Ishikawa (cell line): ENCODE data around the gene PDE6B.

ENCODE experiments used
- CEBPB ChIP-seq: IDR thresholded peaks from 2 replicates; pipeline ENCODE4 v1.6.1; 2012
- CREB1 ChIP-seq: IDR thresholded peaks from 2 replicates; pipeline ENCODE4 v1.6.1; 2012; ENCODE audit warnings: low read depth
- EGR1 ChIP-seq: IDR thresholded peaks from 2 replicates; pipeline ENCODE4 v1.6.1; 2012
- EP300 ChIP-seq: IDR thresholded peaks from 2 replicates; pipeline ENCODE4 v1.6.1; 2012; ENCODE audit warnings: borderline replicate concordance
- FOXM1 ChIP-seq: IDR thresholded peaks from 2 replicates; pipeline ENCODE4 v1.6.1; 2012; ENCODE audit warnings: low read depth, borderline replicate concordance
- MAX ChIP-seq: IDR thresholded peaks from 2 replicates; pipeline ENCODE4 v1.6.1; 2012
- NFIC ChIP-seq: IDR thresholded peaks from 2 replicates; pipeline ENCODE4 v1.6.1; 2012
- RAD21 ChIP-seq: IDR thresholded peaks from 2 replicates; pipeline ENCODE4 v1.6.1; 2012; ENCODE audit warnings: low read depth
- REST ChIP-seq: IDR thresholded peaks from 2 replicates; pipeline ENCODE4 v1.6.1; 2012; ENCODE audit warnings: low read depth, mild to moderate bottlenecking
- TAF1 ChIP-seq: IDR thresholded peaks from 2 replicates; pipeline ENCODE4 v1.6.1; 2012; ENCODE audit warnings: low read depth, mild to moderate bottlenecking
- TCF12 ChIP-seq: IDR thresholded peaks from 2 replicates; pipeline ENCODE4 v1.6.1; 2012; ENCODE audit warnings: low read depth
- TEAD4 ChIP-seq: IDR thresholded peaks from 2 replicates; pipeline ENCODE4 v1.6.1; 2012
- USF1 ChIP-seq: IDR thresholded peaks from 2 replicates; pipeline ENCODE4 v1.6.1; 2012
- YY1 ChIP-seq: IDR thresholded peaks from 2 replicates; pipeline ENCODE4 v1.6.1; 2012; ENCODE audit warnings: low read depth
- ZBTB7A ChIP-seq: IDR thresholded peaks from 2 replicates; pipeline ENCODE4 v1.6.1; 2012; ENCODE audit warnings: low read depth

The PDE6B gene

DNA sequence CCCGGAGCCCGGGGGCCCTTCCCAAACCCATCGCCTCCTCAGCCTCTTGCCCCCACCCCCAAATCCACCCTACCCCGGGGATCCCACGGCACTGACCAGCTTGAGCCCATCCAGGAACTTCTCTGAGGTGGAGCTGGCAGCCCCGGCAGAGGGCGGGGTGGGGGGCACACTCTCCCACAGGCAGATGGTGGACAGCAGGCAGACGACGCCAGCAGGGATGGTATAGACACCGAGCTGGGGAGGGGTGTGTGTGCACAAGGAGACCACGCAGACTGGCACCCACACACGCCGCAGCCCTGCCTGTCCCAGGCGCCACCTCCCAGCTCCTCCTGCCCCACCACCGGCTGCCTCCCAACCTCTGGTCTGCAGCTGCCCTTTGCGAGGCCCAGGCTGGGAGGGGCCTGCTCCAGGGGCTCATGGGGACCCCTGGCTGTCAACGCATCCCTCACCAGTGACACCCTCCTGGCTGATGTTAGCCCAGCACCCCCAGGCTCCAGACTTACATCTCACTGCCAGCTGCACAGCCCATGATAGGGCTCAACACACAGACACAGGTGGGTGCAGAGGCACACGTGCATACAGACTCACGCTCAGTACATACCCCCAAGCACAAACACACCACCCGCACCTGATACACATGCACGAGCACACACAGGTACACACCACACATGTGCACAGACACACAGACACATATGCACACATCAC, 59.4 kb downstream of the PDE6B start:
- no peak for TF ChIP-seq TCF12
- no peak for TF ChIP-seq TEAD4
- TF ChIP-seq MAX = no peak
- no peak for TF ChIP-seq FOXM1
- no peak for TF ChIP-seq YY1
- no peak for TF ChIP-seq EGR1
- TF ChIP-seq ZBTB7A = no peak
- no peak for TF ChIP-seq EP300
- no peak for TF ChIP-seq USF1
- TF ChIP-seq NFIC = no peak
- TF ChIP-seq REST = no peak
- TF ChIP-seq CREB1 = no peak
- TF ChIP-seq TAF1 = no peak
- TF ChIP-seq CEBPB = no peak
- TF ChIP-seq RAD21 = no peak

DNA sequence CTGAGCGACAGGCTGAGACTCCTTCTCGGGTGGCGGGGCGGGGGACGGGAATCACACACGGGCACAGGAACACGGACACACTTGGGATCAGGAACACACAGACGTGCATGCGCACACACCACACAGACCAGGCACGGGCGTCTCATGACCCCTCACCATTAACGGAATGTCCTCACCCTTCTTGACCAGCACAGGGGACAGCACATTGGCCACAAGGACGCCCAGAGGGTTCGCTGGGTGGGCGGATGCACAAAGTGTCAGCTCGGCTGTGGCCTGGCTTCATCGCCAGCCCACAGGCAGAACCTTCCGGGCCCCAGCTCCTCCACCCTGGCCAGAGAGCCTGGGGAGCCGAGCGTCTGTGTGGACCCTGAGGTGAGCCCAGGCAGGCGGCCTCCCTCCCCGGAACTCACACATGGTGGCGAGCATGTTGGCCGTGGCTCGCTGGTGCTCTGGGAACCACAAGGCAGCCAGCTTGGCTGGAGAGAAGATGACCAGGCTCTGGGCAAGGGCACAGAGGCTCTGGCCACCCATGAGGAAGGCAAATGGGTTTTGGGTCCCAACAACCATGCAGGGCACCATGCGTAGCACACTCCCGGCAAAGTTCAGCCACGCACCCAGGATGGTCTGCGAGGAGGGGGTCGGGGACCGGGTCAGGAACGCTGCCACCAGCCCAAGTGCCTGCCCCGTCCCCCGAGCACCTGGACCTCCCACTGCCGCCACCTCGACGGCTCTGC, 60.5 kb downstream of the PDE6B start:
- TF ChIP-seq EGR1 (no peak), MAX (no peak), TAF1 (no peak), YY1 (no peak), RAD21 (no peak), FOXM1 (no peak), ZBTB7A (no peak), CREB1 (no peak), USF1 (no peak), TCF12 (no peak), REST (no peak), CEBPB (no peak), NFIC (no peak), EP300 (no peak), TEAD4 (no peak)

GRCh38 chr4:686413-687040, 61.2 kb downstream of the PDE6B start:
- TF ChIP-seq TCF12 (no peak), TEAD4 (no peak), MAX (no peak), TAF1 (no peak), EGR1 (no peak), REST (no peak), USF1 (no peak)
